ELF-1 (cell line): Measurements from ENCODE around the gene UBAC1.
A peak's percentile ranks its signal among the peaks of the same experiment; 100 is the strongest.

Source experiments
- DNase-seq: peaks from one replicate; pipeline ENCODE4 v3.0.0-alpha.2; 2016; ENCODE audit warnings: low read depth, low spot score

The UBAC1 gene, protein sequence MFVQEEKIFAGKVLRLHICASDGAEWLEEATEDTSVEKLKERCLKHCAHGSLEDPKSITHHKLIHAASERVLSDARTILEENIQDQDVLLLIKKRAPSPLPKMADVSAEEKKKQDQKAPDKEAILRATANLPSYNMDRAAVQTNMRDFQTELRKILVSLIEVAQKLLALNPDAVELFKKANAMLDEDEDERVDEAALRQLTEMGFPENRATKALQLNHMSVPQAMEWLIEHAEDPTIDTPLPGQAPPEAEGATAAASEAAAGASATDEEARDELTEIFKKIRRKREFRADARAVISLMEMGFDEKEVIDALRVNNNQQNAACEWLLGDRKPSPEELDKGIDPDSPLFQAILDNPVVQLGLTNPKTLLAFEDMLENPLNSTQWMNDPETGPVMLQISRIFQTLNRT

DNA sequence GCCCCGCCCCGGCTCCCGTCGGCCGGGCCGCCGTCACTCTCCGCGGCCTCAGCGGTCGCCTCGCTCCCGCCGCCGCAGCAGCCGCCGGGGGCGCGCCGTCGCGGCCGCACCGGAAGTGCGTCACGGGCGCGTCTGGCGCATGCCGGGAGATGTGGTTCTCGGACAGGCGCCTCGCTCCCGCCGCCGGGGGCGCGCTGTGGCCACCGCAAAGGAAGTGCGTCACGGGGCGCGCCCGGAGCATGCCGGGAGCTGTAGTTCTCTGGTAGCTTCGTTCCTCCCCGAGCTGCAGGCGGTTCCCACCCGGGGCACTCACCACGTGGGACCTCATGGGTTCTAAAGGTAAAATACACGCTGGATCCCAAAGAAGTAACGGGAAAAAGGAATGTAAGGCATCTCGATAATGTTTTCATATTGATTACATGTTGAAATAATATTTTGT, at the start of gene UBAC1:
Gene UBAC1 (minus strand): TSS at position 97 of the 439 bp plus-strand sequence. CDS start 211 bp downstream, outside the sequence.
- peak; percentile 97 for DNase-seq

DNA sequence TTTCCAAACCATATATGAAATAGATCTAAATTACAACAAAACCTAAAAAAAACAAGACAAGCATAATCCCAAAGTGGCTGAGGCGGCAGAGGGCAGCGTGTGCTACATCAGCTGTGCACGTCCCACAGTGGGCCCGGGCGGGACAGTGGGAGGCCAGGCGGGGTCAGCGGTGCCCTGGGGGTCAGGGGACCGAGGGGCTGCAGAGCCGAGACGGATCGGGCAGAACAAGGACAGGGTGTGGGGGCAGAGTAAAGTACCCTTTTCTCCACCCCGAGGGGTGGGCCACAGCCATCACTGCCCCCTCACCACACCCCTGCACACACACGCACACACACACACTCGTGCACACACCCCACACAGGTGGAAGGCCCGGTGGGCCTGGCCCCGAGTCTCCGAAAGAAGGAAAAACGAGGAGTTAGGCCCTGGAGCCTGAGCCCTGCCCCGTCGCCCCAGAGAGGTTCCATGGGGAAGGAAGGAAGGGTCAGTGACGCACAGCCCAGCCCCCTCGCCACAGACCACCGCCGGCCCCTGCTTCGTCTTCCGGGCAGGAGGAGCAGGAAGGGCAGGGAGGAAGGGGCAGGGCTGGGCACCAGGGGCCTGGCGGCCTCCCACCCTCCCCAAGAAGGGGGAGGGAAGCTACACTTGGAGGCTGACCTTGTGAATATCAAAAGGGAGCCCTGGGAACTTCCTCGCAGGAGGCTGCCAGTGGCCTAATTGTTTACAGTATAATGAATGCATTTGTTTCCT, 49.6 kb upstream of the UBAC1 start:
- DNase-seq = peak; percentile 62

DNA sequence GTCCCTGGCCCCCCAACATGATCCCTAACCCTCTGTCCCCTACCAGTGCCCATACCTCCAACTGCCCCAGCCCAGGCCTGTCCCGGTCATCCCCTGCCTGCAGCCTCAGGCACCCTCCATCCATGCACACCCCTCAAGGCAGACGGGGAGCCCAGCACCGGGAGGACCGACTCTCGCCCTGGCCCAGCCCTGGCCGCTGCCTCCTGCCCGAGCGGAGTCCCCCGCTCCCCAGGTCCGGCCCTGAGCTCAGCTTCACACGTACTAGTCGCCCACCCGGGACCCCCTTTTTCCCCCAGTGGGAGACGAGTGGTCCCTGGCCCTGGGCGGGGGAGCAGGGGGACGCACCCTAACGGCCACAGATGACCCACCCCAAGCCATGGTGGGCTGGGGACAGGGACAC, 49.0 kb upstream of the UBAC1 start:
- no peak for DNase-seq

DNA sequence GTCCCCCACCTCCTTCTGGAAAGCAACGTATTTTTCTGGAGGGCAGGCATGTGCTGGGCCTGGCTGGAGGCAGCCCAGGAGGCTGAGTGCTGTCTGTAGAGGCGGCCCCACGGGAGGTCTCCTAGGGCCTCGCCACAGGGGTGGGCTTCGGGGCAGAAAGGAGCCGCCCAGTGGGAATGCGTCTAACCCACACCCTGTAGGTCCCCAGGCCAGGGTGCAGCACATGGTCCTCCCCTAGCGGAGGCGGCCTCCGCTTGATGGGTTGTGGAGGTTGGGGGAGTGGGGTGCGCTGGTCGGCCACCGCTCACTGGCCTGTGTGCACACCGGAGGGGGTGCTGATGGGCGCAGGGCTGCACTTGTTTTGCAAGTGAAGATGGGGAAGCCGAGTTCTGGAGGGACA, 48.3 kb upstream of the UBAC1 start:
- no peak for DNase-seq

DNA sequence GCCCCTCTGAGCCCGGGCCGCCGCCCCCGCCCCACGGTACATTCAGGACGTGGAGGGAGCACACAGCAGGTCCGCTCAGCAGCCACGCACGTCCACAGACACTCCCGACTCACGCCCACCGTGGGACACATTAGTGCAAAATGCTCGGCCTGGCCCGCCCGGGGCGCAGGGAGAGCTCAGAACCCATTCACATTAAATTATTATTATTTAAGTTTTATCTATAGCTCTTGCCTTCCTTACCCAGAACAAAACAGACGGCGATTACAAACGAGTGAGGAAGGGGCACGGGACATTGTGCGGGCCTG, 47.5 kb upstream of the UBAC1 start:
- no peak for DNase-seq

DNA sequence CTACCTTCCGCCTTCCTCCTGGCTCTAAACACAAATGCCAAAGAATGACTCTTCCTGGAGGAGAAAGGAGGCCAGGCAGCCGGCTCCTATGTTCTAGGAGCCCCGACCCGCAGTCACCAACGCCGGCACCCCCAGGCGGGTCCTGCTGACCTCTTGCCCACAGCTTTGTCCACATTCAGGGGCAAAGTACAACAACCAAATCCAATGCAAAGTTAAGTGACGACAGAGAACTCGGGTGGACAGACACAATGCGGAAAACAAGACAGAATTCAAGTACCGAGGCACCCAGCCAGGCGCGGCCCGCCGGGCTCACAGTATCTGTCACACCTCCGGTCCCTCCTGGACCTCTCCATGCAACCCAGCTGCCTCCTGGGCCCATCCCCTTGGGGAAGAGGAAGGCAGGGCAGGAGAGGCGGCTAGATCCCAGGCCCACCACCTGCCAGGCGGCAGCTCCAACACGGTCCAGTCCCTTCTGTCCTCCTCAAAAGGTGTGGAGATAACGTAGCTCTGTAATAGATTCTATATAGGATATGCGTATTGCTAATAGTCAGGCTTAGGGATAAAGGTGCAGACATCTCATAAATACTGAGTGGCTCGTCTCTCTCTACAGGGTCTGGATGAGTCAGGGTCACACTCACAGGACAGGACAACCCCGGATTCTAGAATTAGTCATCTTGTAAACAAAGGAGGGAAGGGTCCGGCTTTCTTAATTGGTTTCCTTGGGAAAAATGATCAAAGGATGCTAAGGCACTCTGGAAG, 46.9 kb upstream of the UBAC1 start:
- DNase-seq = no peak

DNA sequence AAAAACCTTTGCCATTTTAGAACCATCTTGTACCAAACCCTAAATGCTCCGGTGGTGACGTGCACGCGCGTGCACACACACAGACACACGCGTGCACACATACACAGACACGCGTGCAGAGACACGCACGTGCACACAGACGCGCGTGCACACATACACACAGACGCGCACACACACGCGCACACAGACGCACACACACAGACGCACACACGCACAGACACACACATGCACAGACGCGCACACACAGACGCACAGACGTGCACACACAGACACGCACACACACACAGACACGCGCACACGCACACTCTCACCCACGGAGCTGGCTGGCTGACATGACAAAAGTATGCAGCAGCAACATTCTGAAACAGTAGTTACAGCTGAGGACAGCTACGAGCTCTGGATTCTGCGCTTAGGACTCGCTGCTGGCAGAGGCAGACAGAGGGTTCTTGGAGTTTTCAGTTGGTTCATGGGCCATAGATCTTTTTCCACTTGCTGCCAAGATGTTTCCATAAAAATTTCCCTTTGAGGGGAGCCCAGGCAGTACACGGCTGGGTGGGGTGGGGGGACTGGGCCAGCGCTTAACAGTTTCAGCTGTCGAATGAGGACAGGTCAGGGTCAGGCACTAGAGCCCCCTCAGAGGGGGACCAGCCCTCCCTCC, 46.2 kb upstream of the UBAC1 start:
- DNase-seq = no peak

DNA sequence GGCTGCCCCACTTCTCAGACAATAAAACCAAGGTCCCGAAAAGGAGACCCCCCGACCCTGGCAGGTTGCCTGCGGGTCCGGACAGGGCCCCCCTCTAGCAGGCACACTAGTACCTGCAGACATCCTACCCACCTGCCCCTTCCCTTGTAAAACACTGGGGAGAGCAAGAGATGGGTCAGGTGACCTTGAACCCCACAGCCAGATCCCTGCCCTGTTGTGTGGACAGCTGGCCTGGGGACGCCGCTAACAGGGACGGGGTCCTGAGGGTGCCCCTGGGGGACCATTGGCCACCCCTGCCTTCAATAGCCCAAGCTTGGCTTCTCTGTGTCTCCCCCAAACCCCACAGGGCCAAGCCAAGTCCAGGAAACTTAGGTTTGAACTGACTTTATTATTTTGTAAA, 45.0 kb upstream of the UBAC1 start:
- no peak for DNase-seq

DNA sequence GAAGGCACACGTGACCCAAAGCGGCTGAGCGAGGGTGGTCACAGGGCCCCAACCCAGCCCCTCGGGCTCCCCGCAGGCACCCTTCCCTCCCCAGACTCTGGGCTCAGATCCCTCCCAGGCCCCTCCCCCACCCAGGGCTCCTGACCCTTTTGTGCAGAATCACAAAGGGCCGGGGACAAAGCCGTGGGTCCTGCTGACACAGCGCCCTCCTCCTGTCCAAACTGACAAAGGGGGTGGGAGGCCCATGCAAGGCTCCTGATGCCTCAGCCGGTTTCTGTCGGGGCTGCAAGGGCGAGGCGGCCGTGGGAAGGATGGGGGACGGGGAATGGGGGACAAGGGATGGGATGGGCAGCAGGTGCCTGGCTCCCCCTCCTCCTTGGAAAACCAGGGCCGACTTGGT, 43.5 kb upstream of the UBAC1 start:
- DNase-seq = peak; percentile 71

DNA sequence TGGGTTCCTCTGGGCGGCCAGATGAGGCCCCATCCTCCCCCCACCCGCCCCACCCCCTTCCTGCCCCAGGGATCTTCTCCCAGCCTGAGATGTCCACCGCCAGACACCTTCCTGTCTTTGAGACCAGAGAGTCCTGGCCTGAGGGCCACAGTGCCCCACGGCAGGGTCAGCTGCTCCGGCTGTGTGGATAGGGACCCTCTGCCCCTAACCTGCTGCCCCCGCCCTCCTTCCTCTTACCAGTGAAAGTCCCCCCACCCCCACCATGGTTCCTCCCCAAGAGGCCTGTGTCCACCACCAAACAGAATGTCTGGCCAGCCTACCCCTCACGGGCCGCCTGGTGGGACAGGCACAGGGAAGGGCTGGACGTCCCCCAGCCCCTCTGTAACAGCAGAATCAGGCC, 43.0 kb upstream of the UBAC1 start:
- no peak for DNase-seq

DNA sequence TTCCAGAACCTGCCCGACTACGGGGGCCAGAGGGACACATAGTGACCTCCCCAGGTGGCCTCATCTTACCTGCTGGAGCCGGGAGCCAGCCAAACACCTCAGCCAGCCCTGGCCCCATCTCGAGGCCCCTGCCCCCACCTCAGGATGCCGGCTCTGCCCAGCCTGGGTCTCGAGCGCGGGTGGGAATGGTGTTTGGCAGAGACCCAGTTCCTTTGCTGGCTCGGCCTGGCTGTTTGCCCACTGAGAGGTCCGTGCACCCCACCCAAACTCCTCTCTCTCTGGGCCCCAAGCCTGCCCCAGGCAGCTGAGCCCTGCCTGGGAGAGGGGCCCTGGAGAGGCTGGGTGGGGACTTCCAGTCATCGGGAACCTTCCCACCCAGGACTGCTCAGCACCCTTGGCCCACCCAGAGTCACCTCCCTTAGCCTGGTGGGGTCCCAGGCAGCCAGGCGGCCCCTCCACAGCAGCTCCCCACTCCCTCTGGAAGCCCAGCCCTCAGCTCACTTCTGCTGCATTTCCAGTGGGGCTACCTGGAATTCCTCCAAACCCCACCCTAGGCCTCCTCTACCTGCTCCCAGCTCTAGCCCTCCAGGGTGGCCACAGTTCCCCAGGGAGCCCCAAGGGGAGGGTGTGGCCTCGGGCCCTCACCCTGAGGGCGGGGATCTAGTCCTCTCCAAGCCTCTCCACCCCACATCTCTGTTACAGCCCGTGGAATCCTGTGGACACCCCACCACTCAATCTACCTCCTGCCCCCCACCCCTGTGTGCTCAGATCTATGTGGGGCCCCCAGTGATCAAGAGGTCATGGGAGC, 42.4 kb upstream of the UBAC1 start:
- no peak for DNase-seq

DNA sequence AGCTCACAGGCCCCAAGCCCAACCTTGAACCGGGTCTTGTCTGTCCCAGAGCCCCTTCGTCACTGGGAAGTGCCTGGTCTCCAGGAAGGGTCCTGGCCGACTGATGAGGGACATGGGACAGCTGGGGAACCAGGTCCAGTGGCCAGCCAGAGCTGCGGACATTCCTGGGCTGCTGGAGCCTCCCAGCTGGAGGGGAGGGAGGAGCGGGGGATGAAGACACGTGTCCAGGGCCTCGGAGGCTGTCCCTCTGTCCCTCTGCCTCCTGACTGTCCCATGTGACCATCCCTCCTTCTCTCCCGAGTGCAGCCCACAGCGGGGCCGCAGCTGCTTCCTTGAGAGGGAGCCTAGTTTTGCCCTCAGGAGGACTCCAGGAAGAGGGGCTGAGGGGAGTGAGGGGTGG, 41.7 kb upstream of the UBAC1 start:
- no peak for DNase-seq

DNA sequence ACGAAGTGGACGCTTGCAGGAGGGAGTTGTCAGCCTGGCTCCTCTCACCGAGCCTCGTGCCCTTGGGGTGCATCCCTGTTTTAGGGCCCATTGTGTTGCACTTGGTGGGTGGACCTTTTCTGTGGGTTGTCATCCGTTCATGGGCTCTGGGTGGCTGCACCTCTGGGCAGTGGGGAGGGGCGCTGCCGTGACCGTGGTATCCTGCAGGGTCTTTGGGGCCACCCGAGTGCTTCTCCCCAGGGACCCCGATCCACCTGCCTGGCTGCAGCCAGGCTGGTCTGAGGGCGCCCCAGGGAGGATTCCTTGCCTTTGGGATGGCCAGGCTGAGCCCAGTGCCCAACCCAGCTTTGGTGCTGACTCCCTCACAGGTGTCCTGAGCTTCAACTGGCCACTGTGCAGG, 41.0 kb upstream of the UBAC1 start:
- no peak for DNase-seq

DNA sequence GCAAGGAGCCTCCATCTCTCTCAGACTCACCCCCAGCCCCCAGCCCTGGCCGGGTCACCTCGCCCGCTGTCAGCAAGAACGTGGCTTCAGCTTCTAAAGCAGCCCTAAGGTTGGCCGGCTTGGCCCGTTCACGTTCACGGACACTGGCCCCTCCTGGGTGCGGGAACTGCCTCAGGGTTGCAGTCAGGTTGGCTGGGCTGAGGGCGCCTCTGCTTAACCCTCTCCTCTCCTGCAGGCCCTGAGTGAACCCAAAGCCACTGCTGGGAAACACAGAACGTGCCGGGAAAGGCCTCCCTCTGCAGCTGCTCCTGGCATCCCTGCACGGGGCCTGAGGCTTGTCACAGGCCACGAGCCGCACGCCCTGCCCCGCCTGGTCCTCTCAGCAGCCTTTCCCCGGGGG, 40.1 kb upstream of the UBAC1 start:
- no peak for DNase-seq

DNA sequence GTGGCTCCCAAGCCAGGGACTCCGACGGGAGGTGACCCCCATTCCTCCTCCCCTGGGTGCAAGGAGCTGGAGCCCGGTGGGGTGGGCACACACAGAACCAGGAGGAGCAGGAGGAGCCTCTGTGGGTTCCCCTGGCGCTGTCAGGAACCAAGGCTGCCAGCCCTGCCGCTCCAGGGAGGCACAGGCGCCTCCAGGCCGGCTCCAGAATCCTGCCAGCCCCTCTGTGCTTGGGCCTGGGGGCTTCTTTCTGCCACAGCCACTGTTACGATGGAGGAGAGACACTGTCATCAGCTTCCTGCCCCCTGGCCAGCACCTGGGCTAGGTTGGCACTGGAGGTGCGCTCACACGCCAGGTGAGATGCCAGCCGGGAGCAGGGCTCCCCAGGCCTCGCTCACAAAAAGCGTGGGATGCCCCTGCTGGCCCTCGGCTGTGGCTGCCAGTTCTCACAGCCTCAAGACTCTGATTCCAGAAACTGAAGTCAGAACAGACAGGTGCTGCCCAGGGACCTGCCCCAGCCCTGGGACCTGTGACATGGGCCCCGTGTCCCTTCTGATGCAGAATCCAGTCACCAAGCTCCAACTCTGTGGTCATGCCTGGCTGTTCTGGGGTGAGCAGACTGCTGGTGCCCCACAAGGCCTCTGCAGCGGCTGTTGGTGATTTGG, 37.4 kb upstream of the UBAC1 start:
- no peak for DNase-seq

DNA sequence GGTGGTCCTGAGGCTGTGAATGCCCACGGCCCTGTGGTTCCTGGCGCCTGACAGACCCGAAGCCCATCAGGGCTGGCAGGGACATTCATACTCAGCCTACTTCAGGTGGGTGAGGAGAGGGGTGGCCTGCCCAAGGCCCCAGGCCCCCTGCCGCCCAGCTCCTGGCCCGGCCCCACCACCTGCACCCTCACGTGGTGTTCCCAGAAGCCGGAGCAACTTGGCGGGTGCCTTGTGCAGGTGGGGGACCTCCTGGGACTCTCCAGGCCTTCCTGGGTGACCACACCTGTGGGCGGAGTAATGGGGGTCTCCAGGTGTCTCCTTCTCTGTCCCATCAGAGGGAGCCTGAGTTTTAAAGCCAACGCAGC, 36.8 kb upstream of the UBAC1 start:
- DNase-seq = no peak

DNA sequence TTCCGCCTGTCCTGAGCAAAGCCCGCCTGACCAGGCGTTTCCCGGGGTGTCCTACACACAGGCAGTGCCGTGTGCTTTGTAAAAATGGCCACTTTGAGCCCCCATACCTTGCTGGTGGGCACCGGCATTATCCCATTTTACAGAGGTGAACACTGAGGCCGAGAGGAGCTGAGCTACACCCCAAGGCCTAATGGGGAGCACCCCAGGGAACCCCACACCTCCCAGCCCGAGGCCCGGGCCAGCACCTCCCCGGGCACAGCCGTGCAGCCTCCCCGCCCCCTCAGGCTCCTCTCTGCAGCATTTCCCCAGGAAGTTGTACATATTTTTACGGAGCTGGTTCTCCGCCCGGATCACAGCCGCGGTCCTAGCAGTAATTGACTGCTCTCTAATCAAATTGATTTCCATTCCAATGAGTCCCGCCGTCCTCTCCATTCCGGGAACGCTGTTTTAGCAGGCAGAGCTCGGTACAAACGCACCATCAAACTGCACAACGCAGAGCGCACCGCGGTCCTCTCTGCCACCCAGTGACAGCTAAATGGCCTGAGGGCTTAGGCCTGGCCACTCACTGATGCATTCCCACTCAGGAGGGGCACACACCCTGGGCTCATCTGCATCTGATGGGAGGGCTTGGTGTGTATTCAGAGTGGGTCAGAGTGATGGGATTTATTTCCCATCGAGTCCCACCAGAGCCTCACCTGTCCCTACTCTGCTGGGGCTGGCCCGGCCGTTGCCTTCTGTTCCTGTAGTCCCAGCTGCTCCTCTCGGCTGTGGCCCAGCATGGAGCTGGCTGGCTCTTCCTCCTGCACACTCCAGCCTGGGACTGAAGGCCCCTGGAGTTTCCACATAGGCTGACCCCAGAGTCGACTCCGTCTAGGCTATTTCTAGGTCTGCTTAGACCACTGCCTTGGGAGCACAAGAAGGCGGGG, 36.2 kb upstream of the UBAC1 start:
- no peak for DNase-seq

DNA sequence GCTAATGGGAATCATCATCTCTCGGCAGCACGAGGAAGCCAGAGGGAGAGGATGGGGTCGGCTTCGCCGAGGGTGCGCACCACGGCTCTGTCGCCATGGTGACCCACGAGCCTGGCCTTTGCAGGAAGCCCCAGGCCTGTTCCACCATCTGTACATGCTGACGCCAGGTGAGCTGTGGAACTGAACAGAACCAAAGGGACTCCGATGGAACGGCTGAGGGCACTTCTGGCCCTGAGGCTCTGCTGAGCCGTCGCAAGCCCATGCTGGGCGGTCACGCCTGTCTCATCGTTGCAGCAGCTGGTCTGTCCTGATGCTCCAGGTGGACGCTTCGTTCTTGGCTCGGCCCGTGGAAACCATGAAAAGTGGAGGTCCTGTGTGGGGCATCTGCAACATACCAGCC, 34.6 kb upstream of the UBAC1 start:
- no peak for DNase-seq

DNA sequence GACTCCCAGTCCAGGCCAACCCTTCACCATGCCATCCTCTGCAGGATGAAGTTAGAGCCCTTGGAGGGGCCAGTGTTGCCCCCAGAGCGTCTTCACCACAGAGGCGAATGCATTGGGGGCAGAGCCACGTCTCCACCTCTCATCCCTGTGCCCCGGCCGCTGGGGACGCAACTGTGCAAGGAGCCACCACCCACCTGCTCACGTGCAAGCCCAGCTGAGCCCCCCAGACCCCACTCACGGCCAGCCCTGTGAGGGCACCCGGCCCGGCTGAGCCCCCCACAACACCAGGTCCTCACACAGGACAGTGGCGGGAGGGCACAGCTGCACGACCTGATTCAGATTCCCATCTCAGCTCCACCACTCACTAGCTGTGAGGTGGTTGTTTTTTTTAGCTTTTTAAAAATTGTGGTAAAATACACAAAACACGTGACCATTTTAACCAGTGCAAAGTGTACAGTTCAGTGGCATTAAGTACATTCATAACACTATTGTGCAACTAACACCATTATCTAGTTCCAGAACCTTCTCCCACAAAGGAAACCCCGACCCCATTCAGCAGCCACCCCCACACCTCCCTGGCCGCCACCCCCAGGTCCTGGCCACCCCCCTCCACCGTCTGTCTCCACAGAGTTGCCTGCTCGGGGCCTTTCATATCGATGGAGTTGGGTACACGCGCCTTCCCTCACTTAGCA, 33.5 kb upstream of the UBAC1 start:
- no peak for DNase-seq
